DOHH2 (cell line): ENCODE results near the gene KRTAP9-7.
"Not testable (repeated sequence)": the region's sequence is repeated elsewhere in the genome, so short reads cannot be mapped to it uniquely, and the experiment has no call there.

Source experiments
- CTCF ChIP-seq: fragments of 200-600 bp; sonication (generic); IDR thresholded peaks from one replicate; pipeline ENCODE4 v1.5.1; 2014; ENCODE audit warnings: antibody characterized with exemption, mild to moderate bottlenecking, low read depth, low read length; ENCODE audit not compliant: poor library complexity, severe bottlenecking
- EZH2phosphoT487 ChIP-seq: fragments of 200-600 bp; sonication (generic); IDR thresholded peaks from 2 replicates; pipeline ENCODE4 v1.6.1; 2017; ENCODE audit warnings: borderline replicate concordance, mild to moderate bottlenecking, antibody characterized with exemption, low read length, moderate library complexity, mixed read lengths

GRCh38 chr17:41255381-41256290, 19.9 kb upstream of the KRTAP9-7 start, which contains the start of gene KRTAP9-9:
- TF ChIP-seq CTCF, EZH2phosphoT487: not testable (repeated sequence)
